Epithelial cell of proximal tubule (primary cell): Measurements from ENCODE around the gene SLC25A27. TPM values are rescaled to one million over a fixed set of nuclear protein-coding genes. Genes with fewer than 3 reads are reported as not detected.
A peak's percentile ranks its signal among the peaks of the same experiment; 100 is the strongest.

Experiments used
- DNase-seq: peaks from one replicate; pipeline ENCODE4 v3.0.0-alpha.2; 2011; ENCODE audit warnings: low read depth
- H3K4me3 ChIP-seq: 2 replicates; pipeline ENCODE4 v1.5.1; 2011; ENCODE audit warnings: low read depth, mild to moderate bottlenecking, low read length
- CTCF ChIP-seq: conservative IDR thresholded peaks from 2 replicates; pipeline ENCODE4 v1.5.1; 2012; ENCODE audit warnings: low read depth, mild to moderate bottlenecking, low read length
- total RNA-seq: library from RNA; depleted of rRNA; stranded (reverse); fragments of >200 nt; gene quantifications from 2 replicates; pipeline ENCODE4 v1.2.3, GENCODE V29; 2015

SLC25A27 gene
- total RNA-seq, 1 donor from 2014 or later, result 1.7 TPM

GRCh38 chr6:46651006-46651405 is 1.8 kb upstream of the SLC25A27 start:
- no peak for TF ChIP-seq CTCF
- no peak for DNase-seq
- no peak overlapping the region for H3K4me3 ChIP-seq

DNA sequence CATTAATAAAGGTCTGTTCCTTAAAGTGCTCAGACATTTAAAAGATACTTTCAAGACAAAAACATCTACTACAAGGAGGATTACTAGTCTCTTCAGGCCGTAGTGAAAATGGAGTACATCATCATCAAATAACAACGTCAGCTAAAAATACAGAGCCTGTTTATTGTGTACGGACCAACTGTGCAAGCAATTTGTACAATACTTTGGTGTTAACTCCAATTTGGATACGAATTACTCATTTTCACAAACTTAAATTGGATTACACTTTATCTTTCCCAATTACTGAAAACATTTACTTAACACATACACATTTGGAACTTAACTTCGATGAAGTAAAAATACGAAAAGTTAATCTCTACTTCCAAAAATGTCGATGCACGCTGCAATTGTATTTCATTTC is 959 bp upstream of the SLC25A27 start:
- no peak for DNase-seq
- peak overlapping the region; percentile 95 for H3K4me3 ChIP-seq
- TF ChIP-seq CTCF, result no peak

GRCh38 chr6:46652232-46652602 is 558 bp upstream of the SLC25A27 start:
- no peak for DNase-seq
- no peak for TF ChIP-seq CTCF
- peak overlapping the region; percentile 95 for H3K4me3 ChIP-seq

GRCh38 chr6:46653439-46654195 is 842 bp downstream of the SLC25A27 start:
- DNase-seq, result no peak
- no peak for TF ChIP-seq CTCF
- peak overlapping the region; percentile 95 for H3K4me3 ChIP-seq

DNA sequence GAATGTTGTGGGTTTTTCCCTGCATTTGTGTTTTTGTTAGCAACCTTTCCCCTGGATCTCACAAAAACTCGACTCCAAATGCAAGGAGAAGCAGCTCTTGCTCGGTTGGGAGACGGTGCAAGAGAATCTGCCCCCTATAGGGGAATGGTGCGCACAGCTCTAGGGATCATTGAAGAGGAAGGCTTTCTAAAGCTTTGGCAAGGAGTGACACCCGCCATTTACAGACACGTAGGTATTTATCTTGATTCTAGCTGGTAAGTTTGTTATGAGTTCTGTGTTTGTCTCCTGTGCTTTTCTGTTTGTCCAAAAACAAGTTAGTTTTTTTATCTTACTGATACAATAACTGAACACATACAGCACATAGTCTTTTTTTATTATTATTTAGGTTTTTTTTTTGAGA is 3.0 kb downstream of the SLC25A27 start:
- peak; percentile 46 for TF ChIP-seq CTCF
- no peak for DNase-seq
- no peak overlapping the region for H3K4me3 ChIP-seq

DNA sequence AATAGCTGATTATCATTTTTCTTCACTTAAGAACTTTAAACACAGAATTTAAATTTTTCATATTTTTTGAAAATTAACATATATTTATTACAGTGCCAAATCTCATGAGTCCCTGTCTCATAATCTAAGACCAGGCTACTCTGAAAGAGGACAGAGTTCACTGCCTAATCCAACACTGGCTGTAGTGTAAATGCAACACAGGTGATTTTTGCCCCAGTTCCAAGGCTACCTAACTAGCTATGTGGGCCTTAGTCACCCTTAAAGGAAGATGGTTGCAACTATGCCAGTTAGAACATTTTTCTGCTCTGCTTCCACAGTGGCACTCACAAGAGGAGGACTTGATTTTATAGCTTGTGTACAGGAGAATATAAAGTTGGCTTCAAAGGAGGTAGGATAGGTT is 4.9 kb downstream of the SLC25A27 start:
- no peak for TF ChIP-seq CTCF
- H3K4me3 ChIP-seq, result no peak overlapping the region
- no peak for DNase-seq

DNA sequence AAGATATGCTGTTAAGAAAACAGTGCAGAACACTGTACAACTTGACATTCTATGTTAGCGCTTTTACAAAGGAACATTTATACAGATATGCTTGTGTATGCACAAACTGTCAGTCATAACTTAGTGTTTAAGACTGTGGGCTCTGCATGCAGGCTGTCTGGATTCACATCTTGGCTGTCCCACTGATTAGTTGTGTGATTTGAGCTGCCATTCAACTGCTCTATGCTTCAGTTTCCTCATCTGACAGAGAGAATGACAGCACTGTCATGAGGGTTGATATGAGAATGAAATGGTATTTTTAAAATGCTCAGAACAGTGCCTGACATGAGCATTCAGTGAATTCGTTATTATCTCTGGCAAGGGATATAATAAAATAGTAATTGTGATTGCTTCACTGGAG is 8.7 kb downstream of the SLC25A27 start:
- no peak for TF ChIP-seq CTCF
- DNase-seq, result no peak
- no peak overlapping the region for H3K4me3 ChIP-seq
